T-helper 2 cell (primary cell): ENCODE results near the gene ECHS1.
"Not testable (repeated sequence)": the region's sequence is repeated elsewhere in the genome, so short reads cannot be mapped to it uniquely, and the experiment has no call there.

Experiments
- DNase-seq, 5 experiments: peaks; one replicate each; pipeline versions ENCODE4 v3.0.0 to v3.0.0-alpha.2; 2012 to 2022

ECHS1 gene

DNA sequence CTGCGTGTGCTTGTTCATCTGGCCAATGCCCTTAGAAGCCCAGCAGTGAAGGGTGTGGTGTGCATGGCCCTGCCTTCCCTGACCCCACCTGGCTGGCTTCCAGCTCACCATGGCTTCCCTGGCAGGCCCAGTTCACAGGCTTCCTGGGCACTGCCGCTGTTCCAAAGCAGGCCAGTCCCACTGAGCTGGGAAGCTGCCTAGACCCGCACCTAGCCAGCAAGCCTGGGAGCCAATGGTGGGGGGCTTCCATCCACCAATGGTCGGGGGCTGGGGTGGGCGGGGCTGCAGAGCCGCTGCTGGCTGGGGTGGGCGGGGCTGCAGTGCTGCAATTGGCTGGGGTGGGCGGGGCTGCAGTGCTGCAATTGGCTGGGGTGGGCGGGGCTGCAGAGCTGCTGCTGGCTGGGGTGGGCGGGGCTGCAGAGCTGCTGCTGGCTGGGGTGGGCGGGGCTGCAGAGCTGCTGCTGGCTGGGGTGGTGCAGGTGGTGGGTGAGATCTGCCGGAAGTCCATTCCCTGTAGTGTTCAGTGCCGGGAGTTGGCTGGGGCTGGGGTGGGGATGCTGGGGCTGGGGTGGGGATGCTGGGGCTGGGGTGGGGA is 48.9 kb downstream of the ECHS1 start:
- peak in 4 of 5 experiments; percentile 42 to 69 (median 52) for DNase-seq

DNA sequence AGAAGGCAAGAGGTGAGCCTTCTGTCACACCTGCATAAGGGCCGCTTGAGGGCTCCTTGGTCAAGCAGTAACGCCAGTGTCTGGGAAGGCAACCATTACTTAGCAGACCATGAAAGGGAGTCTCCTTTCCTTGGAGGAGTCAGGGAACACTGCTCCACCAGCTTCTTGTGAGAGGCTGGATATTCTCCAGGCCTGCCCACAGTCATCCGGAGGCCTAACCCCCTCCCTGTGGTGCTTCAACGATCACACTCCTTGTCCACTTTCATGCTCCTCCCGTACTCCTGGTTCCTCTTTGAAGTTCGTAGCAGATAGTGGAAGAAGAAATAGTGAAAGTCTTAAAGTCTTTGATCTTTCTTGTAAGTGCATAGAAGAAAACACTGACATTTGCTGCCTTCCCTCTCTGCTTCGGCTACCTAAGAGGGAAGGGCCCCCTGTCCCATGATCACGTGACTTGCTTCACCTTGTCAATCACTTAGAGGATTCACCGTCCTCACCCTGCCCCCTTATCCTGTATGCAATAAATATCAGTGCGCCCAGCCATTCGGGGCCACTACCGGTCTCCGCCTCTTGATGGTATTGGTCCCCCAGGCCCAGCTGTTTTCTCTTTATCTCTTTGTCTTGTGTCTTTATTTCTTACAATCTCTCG is 51.0 kb downstream of the ECHS1 start:
- not testable (repeated sequence) for DNase-seq

DNA sequence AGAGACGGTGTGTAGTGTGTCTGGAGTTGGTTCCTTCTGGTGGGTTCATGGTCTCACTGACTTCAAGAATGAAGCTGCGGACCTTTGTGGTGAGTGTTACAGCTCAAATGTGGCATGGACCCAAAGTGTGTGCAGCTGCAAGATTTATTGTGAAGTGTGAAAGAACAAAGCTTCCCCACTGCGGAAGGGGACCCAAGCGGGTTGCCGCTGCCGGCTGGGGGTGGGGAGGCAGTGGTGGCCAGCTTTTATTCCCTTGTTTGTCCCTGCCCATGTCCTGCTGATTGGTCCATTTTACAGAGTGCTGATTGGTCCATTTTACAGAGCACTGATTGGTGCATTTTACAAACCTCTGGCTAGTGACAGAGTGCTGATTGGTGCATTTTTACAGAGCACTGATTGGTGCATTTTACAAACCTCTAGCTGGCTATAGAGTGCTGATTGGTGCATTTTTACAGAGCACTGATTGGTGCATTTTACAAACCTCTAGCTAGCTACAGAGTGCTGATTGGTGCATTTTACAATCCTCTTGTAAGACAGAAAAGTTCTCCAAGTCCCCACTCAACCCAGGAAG is 52.2 kb downstream of the ECHS1 start:
- DNase-seq = not testable (repeated sequence)

DNA sequence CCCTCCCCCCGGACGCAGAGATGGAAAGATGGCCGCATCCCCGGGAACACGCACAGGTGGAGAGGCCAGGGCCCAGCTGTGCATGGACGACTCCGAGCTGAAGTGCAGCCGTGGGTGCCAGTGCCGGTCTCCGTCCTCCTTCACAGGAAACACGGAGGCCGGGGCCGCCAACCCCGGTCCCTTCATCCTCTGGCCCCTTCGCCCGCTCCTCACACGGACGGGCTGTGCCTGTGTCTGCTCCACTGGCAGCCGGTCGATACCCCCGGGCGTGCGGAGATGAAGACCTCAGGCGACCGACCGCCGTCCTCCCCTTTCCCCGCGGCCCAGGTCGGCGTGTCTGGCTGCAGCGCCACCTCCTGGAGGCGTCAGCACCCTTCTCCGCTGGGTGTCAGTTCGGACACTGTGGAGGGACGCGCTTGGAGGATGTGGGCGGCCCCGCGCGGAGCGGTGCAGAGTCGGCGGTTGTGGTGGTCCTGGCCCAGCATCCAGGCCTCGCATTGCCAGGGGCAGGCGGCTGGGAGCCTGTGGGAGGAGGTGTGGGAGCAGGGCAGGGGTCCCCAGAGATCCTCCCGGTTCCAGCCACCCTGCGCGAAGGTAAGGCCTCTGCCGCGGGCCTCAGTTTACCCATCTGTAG is 54.5 kb downstream of the ECHS1 start:
- peak; percentile 51 to 66 (median 55) for DNase-seq

DNA sequence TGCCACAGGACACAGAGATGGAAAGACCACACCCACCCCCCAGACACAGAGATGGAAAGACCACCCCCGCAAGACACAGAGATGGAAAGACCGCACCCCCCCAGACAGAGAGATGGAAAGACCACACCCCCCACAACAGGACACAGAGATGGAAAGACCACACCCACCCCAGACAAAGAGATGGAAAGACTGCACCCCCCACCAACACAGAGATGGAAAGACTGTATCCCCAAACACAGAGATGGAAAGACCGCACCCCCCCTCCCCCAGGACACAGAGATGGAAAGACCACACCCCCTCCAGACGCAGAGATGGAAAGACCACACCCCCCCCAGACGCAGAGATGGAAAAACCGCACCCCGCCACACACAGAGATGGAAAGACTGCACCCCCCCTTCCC is 56.4 kb downstream of the ECHS1 start:
- no peak for DNase-seq

DNA sequence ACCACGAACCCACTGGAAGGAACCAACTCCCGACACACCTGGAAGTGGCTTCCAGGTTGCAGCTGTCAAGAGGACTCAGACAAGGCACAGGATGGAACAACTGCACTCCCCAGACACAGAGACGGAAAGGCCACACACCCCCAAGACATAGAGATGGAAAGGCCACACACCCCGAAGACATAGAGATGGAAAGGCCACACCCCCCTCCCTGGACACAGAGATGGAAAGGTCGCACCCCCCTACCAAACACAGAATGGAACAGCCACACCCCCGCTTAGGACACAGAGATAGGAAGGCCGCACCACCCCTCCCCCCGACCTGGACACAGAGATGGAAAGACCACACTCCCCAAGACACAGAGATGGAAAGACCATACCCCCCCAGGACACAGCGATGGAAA is 56.9 kb downstream of the ECHS1 start:
- DNase-seq = no peak

DNA sequence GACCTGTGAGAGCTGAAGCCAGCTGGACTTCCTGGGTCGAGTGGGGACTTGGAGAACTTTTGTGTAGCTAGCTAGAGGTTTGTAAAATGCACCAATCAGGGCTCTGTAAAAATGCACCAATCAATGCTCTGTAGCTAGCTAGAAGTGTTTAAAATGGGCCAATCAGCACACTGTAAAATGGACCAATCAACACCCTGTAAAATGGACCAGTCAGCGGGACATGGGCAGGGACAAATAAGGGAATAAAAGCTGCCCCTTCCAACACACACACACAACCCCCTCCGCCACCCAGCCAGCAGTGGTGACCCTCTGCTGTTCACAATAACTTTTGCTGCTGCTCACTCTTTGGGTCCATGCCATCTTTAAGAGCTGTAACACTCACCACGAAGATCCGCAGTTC is 57.3 kb downstream of the ECHS1 start:
- peak in 1 of 5 experiments; percentile 29 for DNase-seq

DNA sequence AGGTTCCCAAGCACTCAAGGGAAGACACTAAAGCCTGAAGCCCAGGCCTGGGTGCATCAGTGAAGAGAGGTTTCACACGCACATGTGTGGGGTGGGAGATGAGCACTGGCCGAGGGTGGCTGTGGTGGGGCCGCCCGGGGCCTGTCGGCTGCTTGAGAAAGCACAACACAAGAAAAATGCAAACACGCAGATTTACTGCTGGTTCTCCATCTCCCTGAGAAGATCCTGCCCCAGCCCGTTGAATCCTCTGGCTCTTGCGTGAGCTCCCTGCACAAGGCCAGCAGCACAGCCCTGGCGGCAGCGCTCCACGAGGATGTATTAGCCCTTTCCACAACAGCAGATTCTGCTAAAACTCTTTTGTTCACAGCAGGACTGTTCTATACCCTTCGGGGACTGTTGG is 58.2 kb downstream of the ECHS1 start:
- no peak for DNase-seq

DNA sequence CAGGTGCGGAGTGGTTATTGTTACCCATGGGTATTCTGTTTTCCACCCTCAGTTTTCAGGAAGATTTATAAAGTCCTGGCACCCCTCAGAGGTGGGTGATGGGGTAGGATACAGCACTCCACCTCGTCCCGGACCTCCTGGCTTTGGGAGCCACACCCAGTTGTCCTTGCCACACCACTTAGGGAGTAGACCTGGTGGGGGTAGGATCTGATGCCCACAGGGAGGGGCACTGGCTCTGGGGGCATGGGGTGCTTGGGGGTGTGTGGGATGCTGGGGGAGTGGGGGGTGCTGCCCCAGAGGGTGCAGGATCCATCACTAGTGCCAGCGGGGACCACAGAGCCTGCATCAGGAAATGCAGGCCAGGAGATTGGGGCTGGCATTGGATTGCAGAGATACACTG is 60.0 kb downstream of the ECHS1 start:
- no peak for DNase-seq

DNA sequence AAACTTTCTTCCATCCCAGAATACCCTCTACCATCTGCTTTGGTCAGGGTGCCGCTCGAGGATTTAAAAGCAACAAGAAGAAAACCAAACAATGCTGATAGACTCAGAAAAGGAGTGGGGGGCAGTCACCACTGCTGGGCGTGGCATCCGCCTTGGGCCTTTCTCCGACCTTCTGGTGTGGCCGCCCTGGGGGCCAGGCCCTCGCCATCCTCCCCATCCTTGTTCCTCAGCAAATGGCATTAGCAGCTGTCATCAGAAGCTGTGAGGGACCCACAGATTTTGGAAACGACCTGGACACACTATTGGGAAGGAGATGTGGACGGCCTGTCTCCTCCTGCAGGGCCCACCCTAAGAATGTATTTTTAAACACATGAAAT is 60.4 kb downstream of the ECHS1 start:
- DNase-seq = no peak
